Measurements from ENCODE around the gene FABP7.

- TF ChIP-seq, protein P1, sequence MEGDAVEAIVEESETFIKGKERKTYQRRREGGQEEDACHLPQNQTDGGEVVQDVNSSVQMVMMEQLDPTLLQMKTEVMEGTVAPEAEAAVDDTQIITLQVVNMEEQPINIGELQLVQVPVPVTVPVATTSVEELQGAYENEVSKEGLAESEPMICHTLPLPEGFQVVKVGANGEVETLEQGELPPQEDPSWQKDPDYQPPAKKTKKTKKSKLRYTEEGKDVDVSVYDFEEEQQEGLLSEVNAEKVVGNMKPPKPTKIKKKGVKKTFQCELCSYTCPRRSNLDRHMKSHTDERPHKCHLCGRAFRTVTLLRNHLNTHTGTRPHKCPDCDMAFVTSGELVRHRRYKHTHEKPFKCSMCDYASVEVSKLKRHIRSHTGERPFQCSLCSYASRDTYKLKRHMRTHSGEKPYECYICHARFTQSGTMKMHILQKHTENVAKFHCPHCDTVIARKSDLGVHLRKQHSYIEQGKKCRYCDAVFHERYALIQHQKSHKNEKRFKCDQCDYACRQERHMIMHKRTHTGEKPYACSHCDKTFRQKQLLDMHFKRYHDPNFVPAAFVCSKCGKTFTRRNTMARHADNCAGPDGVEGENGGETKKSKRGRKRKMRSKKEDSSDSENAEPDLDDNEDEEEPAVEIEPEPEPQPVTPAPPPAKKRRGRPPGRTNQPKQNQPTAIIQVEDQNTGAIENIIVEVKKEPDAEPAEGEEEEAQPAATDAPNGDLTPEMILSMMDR (IDR thresholded peaks at IDR 0.05): no peak
- no peak for TF ChIP-seq EZH2 (IDR thresholded peaks at IDR 0.05; ENCODE audit: borderline replicate concordance, insufficient read depth, low read depth, low read length, poor library complexity, severe bottlenecking)
Measured at GRCh38 chr6:122772724-122773415, 6.6 kb upstream of the FABP7 start.
